DOHH2 (cell line): ENCODE measurements around the gene WFIKKN2.

ENCODE experiments used
- H3F3A ChIP-seq: fragments of 200-600 bp; sonication (generic), shearing (Covaris generic); 2 replicates; pipeline ENCODE4 v1.6.0; 2016; ENCODE audit warnings: antibody characterized with exemption, mild to moderate bottlenecking; ENCODE audit not compliant: control insufficient read depth, insufficient read depth
- H3K27ac ChIP-seq: fragments of 200-600 bp; sonication (generic); 2 replicates; pipeline ENCODE4 v1.5.1; 2014; ENCODE audit warnings: low read depth, mild to moderate bottlenecking, low read length, moderate library complexity
- H3K27me3 ChIP-seq: fragments of 200-600 bp; sonication (generic); 2 replicates; pipeline ENCODE4 v1.6.1; 2014; ENCODE audit warnings: mild to moderate bottlenecking, low read length, mixed read lengths; ENCODE audit not compliant: control insufficient read depth
- H3K36me3 ChIP-seq: fragments of 200-600 bp; sonication (generic); 2 replicates; pipeline ENCODE4 v1.6.1; 2014; ENCODE audit warnings: mild to moderate bottlenecking, low read length, moderate library complexity, mixed read lengths; ENCODE audit not compliant: control insufficient read depth
- H3K4me1 ChIP-seq: fragments of 200-600 bp; sonication (generic); 2 replicates; pipeline ENCODE4 v1.6.1; 2014; ENCODE audit warnings: mild to moderate bottlenecking, low read length, mixed read lengths; ENCODE audit not compliant: control insufficient read depth
- H3K4me2 ChIP-seq: fragments of 200-600 bp; sonication (generic); 2 replicates; pipeline ENCODE4 v1.6.0; 2014; ENCODE audit warnings: mild to moderate bottlenecking, low read length, moderate library complexity
- H3K4me3 ChIP-seq: fragments of 200-600 bp; sonication (generic); 2 replicates; pipeline ENCODE4 v1.5.1; 2014; ENCODE audit warnings: mild to moderate bottlenecking, low read length, mixed read lengths
- H3K79me2 ChIP-seq: fragments of 200-600 bp; sonication (generic); 2 replicates; pipeline ENCODE4 v1.6.1; 2014; ENCODE audit warnings: mild to moderate bottlenecking, low read length, mixed read lengths; ENCODE audit not compliant: control insufficient read depth
- H3K9me2 ChIP-seq: fragments of 200-600 bp; sonication (generic); replicated peaks from 2 replicates; pipeline ENCODE4 v1.6.1; 2014; ENCODE audit warnings: mild to moderate bottlenecking, low read length, mixed read lengths; ENCODE audit not compliant: control insufficient read depth
- H3K9me3 ChIP-seq: fragments of 200-600 bp; sonication (generic); 2 replicates; pipeline ENCODE4 v1.6.1; 2014; ENCODE audit warnings: antibody characterized with exemption, low read length, mixed read lengths; ENCODE audit not compliant: control insufficient read depth, insufficient read depth
- H4K20me1 ChIP-seq: fragments of 200-600 bp; sonication (generic); 2 replicates; pipeline ENCODE4 v1.6.0; 2014; ENCODE audit warnings: low read depth, mild to moderate bottlenecking, antibody characterized with exemption, low read length, moderate library complexity; ENCODE audit not compliant: control insufficient read depth, insufficient read depth
- EZH2phosphoT487 ChIP-seq: fragments of 200-600 bp; sonication (generic); IDR thresholded peaks from 2 replicates; pipeline ENCODE4 v1.6.1; 2017; ENCODE audit warnings: borderline replicate concordance, mild to moderate bottlenecking, antibody characterized with exemption, low read length, moderate library complexity, mixed read lengths
- TF ChIP-seq, protein P1 (sequence below): fragments of 200-600 bp; sonication (generic); IDR thresholded peaks from one replicate; pipeline ENCODE4 v1.5.1; 2014; ENCODE audit warnings: antibody characterized with exemption, mild to moderate bottlenecking, low read depth, low read length; ENCODE audit not compliant: poor library complexity, severe bottlenecking

WFIKKN2 gene

DNA sequence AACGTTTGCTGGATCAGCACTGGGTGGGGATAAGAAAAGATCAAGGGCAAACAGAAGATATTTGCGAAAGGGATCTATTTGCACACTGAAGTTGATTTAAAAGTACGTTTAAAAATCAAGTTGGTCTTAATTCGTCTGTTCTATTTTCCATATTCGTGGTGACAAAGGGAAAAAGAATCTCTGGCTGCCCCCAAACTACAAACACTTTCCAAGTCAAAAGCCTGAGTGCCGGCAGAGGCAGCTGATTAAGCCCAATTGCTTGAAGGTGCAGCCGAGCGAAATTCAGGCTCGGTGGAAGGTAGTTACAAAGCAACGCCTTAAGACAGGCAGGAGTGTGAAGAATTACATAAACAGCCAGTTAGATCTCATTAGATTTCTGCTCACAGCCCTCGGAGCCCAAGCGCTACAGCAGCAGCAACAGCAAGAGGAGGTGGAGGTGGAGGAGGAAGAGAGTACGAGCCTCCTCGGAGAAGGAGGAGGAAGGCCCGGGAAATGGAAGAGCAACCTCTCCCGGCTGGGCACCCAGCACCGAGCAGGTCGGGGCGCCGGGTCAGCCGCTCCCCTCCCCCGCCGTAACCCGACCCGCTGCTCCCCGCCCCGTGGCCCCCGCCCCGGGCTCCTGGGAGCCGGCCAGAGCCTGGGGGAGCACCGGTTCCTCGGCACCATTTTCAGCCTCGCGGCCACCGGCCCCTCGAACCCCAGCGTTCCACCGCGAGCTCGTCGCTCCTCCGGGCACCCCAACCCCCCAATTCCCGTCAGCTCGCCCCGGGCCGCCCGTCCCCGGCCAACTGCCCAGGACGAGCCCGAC, 29.9 kb downstream of the WFIKKN2 start:
- Histone ChIP-seq H3K79me2 (peaks cover 45% of the 10 kb centered on the region), H3K9me3 (no peaks in the 10 kb centered on the region), H3K27ac (peak overlapping the region; percentile 23), H3K9me2 (no peaks in the 10 kb centered on the region), H3K27me3 (no peaks in the 10 kb centered on the region), H3K4me1 (peaks cover 25% of the 10 kb centered on the region), H3K4me3 (peak overlapping the region; percentile 96), H3K36me3 (peaks cover 30% of the 10 kb centered on the region), H3K4me2 (peak overlapping the region; percentile 99), H3F3A (peaks cover 5% of the 10 kb centered on the region), H4K20me1 (peaks cover 11% of the 10 kb centered on the region)
- TF ChIP-seq, protein P1, sequence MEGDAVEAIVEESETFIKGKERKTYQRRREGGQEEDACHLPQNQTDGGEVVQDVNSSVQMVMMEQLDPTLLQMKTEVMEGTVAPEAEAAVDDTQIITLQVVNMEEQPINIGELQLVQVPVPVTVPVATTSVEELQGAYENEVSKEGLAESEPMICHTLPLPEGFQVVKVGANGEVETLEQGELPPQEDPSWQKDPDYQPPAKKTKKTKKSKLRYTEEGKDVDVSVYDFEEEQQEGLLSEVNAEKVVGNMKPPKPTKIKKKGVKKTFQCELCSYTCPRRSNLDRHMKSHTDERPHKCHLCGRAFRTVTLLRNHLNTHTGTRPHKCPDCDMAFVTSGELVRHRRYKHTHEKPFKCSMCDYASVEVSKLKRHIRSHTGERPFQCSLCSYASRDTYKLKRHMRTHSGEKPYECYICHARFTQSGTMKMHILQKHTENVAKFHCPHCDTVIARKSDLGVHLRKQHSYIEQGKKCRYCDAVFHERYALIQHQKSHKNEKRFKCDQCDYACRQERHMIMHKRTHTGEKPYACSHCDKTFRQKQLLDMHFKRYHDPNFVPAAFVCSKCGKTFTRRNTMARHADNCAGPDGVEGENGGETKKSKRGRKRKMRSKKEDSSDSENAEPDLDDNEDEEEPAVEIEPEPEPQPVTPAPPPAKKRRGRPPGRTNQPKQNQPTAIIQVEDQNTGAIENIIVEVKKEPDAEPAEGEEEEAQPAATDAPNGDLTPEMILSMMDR = no peak
- TF ChIP-seq EZH2phosphoT487 = no peak

- Histone ChIP-seq H4K20me1 (peaks cover 11% of the 10 kb centered on the region), H3K27me3 (no peaks in the 10 kb centered on the region), H3K9me2 (no peaks in the 10 kb centered on the region), H3K36me3 (peaks cover 29% of the 10 kb centered on the region), H3K4me3 (peak overlapping the region; percentile 96), H3K4me1 (peaks cover 25% of the 10 kb centered on the region), H3K9me3 (no peaks in the 10 kb centered on the region), H3K79me2 (peaks cover 45% of the 10 kb centered on the region), H3K4me2 (peak overlapping the region; percentile 99), H3K27ac (peak overlapping the region; percentile 23), H3F3A (peaks cover 5% of the 10 kb centered on the region)
- no peak for TF ChIP-seq EZH2phosphoT487
- TF ChIP-seq, protein P1 = no peak
Measured at GRCh38 chr17:50865868-50866260, 30.5 kb downstream of the WFIKKN2 start.

DNA sequence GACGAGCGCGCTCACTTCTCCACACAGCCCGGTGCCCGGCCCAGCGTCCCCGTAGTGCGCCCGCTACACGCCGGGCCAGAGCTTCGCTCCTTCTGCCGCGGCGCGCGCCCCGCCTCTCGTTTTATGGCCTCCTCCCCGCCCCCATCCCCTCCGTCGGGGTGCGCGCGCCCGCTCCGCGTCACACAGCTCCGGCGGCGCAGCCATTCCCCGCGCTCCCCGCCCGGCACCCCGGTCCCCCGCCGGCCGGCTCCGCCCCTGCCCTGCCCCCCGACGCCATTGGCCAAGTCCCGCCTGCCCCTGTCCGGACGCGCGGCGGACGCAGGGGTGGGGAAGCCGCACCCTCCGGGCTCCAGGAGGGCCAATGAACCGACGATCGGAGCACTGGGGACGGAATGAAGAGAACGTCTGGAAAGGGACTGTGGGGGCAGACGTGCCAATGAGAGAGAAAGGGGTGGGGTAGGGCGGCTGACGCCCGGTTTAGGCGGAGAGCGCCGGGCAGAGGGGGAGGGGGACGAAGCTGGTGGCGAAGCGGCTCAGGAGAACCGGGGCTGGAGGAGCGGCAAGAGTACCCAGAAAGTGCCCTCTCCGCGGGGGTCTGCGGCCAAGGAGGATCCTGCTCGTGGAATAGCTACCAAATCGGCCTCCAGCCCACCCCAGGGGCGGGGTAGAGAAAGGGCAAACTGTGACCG, 31.0 kb downstream of the WFIKKN2 start, which contains the start of gene TOB1:
TSS of gene TOB1 (minus strand) at position 94 of the 689 bp plus-strand sequence. CDS start 2,337 bp downstream, outside the sequence.
- TF ChIP-seq EZH2phosphoT487 = no peak
- TF ChIP-seq, protein P1 = no peak
- Histone ChIP-seq H3F3A (peaks cover 5% of the 10 kb centered on the region), H3K4me1 (peaks cover 29% of the 10 kb centered on the region)

More for the DNA sequence above, 31.0 kb downstream of the WFIKKN2 start, which contains the start of gene TOB1:
- Histone ChIP-seq H4K20me1 (peaks cover 11% of the 10 kb centered on the region), H3K9me3 (no peaks in the 10 kb centered on the region), H3K4me3 (peak within 1 kb of the TSS; percentile 96), H3K36me3 (peaks cover 24% of the 10 kb centered on the region), H3K9me2 (no peaks in the 10 kb centered on the region), H3K27ac (peak within 1 kb of the TSS; percentile 97), H3K4me2 (peak within 1 kb of the TSS; percentile 99), H3K27me3 (no peaks in the 10 kb centered on the region), H3K79me2 (peaks cover 45% of the 10 kb centered on the region)
